ENCODE measurements around the gene TAF8.

Gene TAF8

DNA sequence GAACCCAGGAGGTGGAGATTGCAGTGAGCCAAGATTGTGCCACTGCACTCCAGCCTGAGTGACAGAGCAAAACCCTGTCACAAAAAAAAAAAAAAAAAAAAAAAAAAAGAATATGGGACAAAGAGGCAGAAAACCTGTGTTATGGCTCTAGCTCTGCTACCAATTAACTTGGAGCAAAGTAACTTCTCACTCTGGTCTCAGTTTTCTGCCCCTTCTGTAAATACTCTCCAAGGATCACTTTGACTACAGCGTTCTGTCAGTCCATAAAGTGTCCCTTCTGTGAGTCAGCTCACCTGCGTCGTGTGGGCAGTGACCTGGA is 67.5 kb downstream of the TAF8 start:
- Mint-ChIP-seq H3K27me3 (ENCODE audit: low read depth, poor library complexity) (peaks cover 8% of the 10 kb centered on the region), H3K36me3 (ENCODE audit: low read depth) (no peaks in the 10 kb centered on the region), H3K9me3 (peaks cover 3% of the 10 kb centered on the region), H3K27ac (peak overlapping the region; percentile 59), H3K4me3 (no peak overlapping the region), H3K4me1 (peaks cover 41% of the 10 kb centered on the region)
- no peak for DNase-seq
- TF ChIP-seq, protein P1, sequence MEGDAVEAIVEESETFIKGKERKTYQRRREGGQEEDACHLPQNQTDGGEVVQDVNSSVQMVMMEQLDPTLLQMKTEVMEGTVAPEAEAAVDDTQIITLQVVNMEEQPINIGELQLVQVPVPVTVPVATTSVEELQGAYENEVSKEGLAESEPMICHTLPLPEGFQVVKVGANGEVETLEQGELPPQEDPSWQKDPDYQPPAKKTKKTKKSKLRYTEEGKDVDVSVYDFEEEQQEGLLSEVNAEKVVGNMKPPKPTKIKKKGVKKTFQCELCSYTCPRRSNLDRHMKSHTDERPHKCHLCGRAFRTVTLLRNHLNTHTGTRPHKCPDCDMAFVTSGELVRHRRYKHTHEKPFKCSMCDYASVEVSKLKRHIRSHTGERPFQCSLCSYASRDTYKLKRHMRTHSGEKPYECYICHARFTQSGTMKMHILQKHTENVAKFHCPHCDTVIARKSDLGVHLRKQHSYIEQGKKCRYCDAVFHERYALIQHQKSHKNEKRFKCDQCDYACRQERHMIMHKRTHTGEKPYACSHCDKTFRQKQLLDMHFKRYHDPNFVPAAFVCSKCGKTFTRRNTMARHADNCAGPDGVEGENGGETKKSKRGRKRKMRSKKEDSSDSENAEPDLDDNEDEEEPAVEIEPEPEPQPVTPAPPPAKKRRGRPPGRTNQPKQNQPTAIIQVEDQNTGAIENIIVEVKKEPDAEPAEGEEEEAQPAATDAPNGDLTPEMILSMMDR (IDR thresholded peaks at IDR 0.05) = no peak

DNA sequence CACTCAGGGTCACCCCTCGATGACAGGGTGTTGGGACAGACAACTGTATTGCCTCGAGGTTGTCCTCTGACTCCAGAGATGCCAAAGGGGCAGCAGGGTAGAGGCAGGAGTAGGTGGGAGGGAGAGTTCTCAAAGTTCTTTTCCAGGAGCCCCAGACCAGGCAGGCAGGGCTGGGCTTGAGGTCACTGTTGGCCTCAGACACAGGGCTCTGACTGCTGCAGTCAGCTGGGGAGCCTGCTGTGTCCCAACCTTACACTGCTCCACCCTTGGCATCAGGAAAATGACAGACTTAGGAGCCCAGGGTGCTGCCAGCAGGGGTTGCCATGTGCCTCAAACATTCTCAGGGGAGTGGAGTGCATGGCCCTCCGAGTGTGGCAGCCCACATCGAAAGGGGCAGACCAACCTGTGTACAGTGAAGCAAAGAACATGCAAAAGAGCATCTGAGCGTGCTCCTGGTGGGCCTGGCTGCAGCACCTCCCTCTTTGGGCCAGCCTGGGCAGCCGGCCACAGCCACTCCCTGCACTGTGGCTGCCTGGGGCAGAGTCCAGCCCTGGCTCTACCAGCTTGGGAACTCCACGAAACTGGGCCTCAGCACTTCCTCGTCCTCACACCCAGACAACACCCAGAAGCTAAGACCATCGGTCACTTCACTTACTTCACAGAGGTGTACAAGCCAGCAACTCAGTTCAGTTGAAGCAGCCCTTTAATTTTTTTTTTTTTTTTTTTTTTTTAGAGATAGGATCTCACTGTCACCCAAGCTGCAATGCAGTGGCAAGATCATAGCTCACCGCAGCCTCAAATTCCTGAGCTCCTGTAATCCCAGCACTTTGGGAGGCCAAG is 68.1 kb downstream of the TAF8 start:
- Mint-ChIP-seq H3K4me3 (no peak overlapping the region), H3K9me3 (peaks cover 3% of the 10 kb centered on the region), H3K4me1 (peaks cover 41% of the 10 kb centered on the region), H3K27me3 (ENCODE audit: low read depth, poor library complexity) (peaks cover 8% of the 10 kb centered on the region), H3K27ac (peak overlapping the region; percentile 59), H3K36me3 (ENCODE audit: low read depth) (no peaks in the 10 kb centered on the region)
- TF ChIP-seq, protein P1 (IDR thresholded peaks at IDR 0.05) = no peak
- no peak for DNase-seq

DNA sequence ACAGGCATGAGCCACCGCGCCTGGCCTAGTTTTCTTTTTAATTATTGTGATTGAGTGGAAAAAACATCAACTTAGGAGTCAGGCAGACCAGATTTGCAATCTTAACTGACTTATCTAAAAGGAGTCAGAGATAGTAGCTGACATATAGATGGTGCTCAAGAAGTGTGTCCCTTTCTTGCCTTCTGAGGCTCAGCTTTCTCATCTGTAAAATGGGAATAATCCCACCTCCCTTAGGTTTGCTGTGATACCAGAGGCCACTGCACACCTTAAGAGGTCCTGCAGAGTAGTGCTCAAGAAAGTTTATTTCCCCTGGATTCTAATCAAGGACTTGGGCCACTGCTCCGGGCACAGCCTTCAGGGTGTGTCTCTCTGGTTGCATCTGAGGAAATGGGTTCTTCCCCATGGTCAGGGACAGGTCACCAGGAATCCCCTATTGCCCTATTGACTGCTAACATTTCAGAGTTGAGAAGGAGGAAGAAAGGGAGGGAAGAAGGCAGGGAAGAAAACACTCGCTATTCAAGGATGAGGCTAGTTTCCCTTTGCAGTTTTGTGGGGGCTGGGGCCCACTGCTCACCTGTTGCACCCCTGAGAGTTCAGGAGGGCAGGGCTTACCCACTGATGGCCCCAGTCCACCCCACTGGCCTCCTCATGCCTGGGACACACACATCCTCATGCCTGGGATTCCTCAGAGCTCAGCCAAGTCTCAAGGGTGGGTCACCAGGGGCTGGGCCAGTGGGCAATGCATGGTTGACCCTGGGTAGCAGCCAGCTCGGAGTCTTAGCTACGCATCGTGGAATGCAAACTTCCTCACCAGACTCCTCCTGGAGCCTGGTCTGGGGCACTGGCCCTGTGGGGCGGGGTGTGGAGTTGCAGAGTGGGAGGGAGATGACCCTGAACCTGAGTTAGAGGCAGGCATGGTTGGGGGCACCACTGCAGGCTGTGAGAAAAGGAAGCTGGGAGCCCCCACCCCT is 70.9 kb downstream of the TAF8 start:
- Mint-ChIP-seq H3K9me3 (peaks cover 3% of the 10 kb centered on the region), H3K27ac (no peak overlapping the region), H3K27me3 (ENCODE audit: low read depth, poor library complexity) (peaks cover 9% of the 10 kb centered on the region), H3K4me1 (peaks cover 31% of the 10 kb centered on the region), H3K36me3 (ENCODE audit: low read depth) (no peaks in the 10 kb centered on the region), H3K4me3 (no peak overlapping the region)
- no peak for DNase-seq
- TF ChIP-seq, protein P1 (IDR thresholded peaks at IDR 0.05) = no peak

DNA sequence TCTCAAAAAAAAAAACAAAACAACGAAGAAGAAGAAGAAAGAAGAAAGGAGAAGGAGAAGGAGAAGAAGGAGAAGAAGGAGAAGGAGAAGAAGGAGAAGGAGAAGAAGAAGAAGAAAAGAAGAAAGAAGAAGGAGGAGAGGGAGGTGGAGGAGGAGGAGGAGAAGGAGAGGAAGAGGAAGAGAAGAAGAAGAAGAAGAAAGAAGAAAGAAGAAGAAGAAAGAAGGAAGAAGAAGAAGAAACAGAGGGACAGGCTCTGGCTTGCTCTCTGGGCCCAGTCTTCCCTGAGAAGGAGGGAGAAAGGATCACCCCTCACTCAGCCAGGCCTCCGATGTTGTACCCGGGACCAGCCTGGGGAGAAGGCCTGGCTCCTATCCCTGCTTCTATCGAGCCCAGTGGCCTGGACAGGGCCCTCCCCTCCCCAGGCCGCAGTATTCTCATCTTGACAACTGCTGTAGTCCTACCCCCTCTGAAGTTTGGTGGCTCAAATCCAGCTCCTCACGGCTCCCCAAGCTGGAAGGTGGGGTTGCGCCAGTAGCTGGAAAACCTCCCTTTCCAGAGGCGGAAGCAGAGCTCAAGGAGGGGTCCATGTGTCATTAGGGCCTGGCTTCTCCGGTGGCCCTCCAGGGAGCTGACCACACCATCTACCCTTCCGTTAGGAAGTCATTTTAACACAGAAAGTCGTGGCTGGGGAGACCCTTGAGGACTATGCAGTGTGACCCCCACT is 73.2 kb downstream of the TAF8 start:
- Mint-ChIP-seq H3K4me1 (peaks cover 14% of the 10 kb centered on the region), H3K9me3 (no peaks in the 10 kb centered on the region), H3K27ac (peak overlapping the region; percentile 13)

DNA sequence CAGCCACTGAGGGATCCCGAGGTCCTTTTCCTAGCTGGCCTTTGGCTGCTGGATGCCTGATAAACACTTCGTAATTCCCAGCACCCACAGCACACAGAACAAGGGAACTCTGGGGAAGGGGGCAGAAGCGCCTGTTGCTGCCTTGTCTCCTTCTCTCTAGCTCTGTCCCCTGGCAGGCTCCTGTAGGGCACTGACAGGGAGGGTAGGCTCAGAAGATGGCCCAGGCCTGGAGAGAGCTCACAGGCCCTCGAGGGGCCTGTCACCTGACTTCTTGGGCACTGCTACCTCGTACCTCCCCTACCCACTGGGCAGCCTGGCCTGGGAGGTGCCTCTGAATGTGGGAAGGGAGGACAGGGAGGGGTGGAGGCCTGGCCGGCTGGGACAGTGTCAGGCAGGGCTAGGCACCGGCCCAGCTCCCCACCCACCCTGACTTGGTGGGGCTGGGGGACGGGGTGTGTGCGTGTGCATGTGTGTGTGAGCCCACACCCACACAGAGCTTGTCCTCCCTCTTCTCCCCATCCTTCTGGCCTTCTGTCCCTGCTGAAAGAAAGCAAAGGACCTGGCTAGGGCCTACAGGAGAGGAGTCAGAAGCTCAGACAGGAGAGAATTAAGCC is 74.0 kb downstream of the TAF8 start:
- no peaks in the 10 kb centered on the region for H3K9me3 Mint-ChIP-seq
- DNase-seq = no peak
- peaks cover 13% of the 10 kb centered on the region for H3K4me1 Mint-ChIP-seq
- no peak overlapping the region for H3K4me3 Mint-ChIP-seq
- H3K27ac Mint-ChIP-seq = peak overlapping the region; percentile 71
- H3K36me3 Mint-ChIP-seq (ENCODE audit: low read depth) = no peaks in the 10 kb centered on the region
- TF ChIP-seq, protein P1 (IDR thresholded peaks at IDR 0.05) = no peak
- H3K27me3 Mint-ChIP-seq (ENCODE audit: low read depth, poor library complexity) = peaks cover 3% of the 10 kb centered on the region

More for the DNA sequence above, 73.2 kb downstream of the TAF8 start:
- Mint-ChIP-seq H3K27me3 (ENCODE audit: low read depth, poor library complexity) (peaks cover 3% of the 10 kb centered on the region), H3K36me3 (ENCODE audit: low read depth) (no peaks in the 10 kb centered on the region), H3K4me3 (no peak overlapping the region)
- TF ChIP-seq, protein P1 (IDR thresholded peaks at IDR 0.05) = no peak
- DNase-seq = no peak

All from nephron progenitor cell (in vitro differentiated cells).